HEK293 (cell line): ENCODE results near the gene ERAS.

Experiments used
- ZNF140 ChIP-seq: fragments of 450-650 bp; formaldehyde crosslinking; IDR thresholded peaks from 2 replicates; pipeline ENCODE4 v1.5.1; 2016; ENCODE audit warnings: missing biosample characterization, missing genetic modification characterization
- TF ChIP-seq, protein P1 (sequence below): fragments of 450-650 bp; formaldehyde crosslinking; IDR thresholded peaks from 2 replicates; pipeline ENCODE4 v1.5.1; 2016; ENCODE audit warnings: missing biosample characterization, missing genetic modification characterization

DNA sequence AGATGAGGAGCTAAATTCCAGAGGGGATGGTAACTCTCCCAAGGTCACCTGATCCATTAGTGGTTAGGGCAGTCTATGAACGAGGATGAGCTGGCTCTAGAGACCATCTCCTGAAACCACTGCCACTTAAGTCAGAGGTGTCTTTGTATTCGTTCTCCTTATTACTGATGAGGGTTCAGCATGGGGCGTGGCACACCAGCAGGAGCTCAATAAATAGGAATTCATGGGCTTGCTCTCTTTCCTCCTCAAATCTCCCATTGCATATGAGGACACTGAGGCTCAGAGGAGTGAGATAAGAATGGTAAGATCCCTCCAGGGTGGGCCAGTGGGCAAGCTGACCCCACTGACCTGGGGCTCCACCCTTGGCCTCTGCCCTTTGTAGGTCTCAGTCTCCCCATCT, 41.6 kb upstream of the ERAS start:
- no peak for TF ChIP-seq ZNF140 (tag by site-specific recombination)
- TF ChIP-seq, protein P1, sequence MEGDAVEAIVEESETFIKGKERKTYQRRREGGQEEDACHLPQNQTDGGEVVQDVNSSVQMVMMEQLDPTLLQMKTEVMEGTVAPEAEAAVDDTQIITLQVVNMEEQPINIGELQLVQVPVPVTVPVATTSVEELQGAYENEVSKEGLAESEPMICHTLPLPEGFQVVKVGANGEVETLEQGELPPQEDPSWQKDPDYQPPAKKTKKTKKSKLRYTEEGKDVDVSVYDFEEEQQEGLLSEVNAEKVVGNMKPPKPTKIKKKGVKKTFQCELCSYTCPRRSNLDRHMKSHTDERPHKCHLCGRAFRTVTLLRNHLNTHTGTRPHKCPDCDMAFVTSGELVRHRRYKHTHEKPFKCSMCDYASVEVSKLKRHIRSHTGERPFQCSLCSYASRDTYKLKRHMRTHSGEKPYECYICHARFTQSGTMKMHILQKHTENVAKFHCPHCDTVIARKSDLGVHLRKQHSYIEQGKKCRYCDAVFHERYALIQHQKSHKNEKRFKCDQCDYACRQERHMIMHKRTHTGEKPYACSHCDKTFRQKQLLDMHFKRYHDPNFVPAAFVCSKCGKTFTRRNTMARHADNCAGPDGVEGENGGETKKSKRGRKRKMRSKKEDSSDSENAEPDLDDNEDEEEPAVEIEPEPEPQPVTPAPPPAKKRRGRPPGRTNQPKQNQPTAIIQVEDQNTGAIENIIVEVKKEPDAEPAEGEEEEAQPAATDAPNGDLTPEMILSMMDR: no peak
